H9 (cell line): ENCODE results near the gene WT1. TPM values are rescaled to one million over a fixed set of nuclear protein-coding genes. Genes with fewer than 3 reads are reported as not detected.

ENCODE experiments used
- DNase-seq: peaks from one replicate; pipeline ENCODE4 v3.0.0-alpha.2; 2017
- H2AFZ ChIP-seq: one replicate; pipeline ENCODE4 v1.6.1; 2013; ENCODE audit warnings: mild to moderate bottlenecking, low read length, control low read depth, moderate library complexity
- H2AK5ac ChIP-seq: 2 replicates; pipeline ENCODE4 v1.6.1; 2013; ENCODE audit warnings: low read length, control low read depth, mixed read lengths; ENCODE audit not compliant: insufficient read length
- H2BK120ac ChIP-seq: one replicate; pipeline ENCODE4 v1.6.1; 2013; ENCODE audit warnings: low read depth, mild to moderate bottlenecking, low read length, control low read depth, inconsistent platforms; ENCODE audit not compliant: poor library complexity, severe bottlenecking
- H2BK12ac ChIP-seq: 2 replicates; pipeline ENCODE4 v1.6.1; 2013; ENCODE audit warnings: low read length, control low read depth, mixed read lengths, low read depth; ENCODE audit not compliant: insufficient read length
- H2BK15ac ChIP-seq: 2 replicates; pipeline ENCODE4 v1.6.1; 2013; ENCODE audit warnings: low read depth, low read length, control low read depth
- H2BK20ac ChIP-seq: one replicate; pipeline ENCODE4 v1.6.1; 2013; ENCODE audit warnings: low read depth, mild to moderate bottlenecking, low read length, control low read depth, inconsistent platforms; ENCODE audit not compliant: poor library complexity, severe bottlenecking
- H2BK5ac ChIP-seq: 2 replicates; pipeline ENCODE4 v1.6.1; 2013; ENCODE audit warnings: low read length, control low read depth, mixed read lengths; ENCODE audit not compliant: insufficient read length
- H3K14ac ChIP-seq: 2 replicates; pipeline ENCODE4 v1.6.1; 2013; ENCODE audit warnings: low read length, control low read depth; ENCODE audit not compliant: insufficient read depth
- H3K18ac ChIP-seq: 2 replicates; pipeline ENCODE4 v1.6.1; 2013; ENCODE audit warnings: low read depth, mild to moderate bottlenecking, mixed read lengths, low read length, control low read depth; ENCODE audit not compliant: insufficient read length
- H3K23ac ChIP-seq: 2 replicates; pipeline ENCODE4 v1.6.1; 2013; ENCODE audit warnings: low read length, control low read depth, mixed read lengths, low read depth; ENCODE audit not compliant: insufficient read length
- H3K23me2 ChIP-seq: 2 replicates; pipeline ENCODE4 v1.6.1; 2013; ENCODE audit warnings: low read depth, mild to moderate bottlenecking, mixed read lengths, low read length, control low read depth; ENCODE audit not compliant: insufficient read length, poor library complexity, severe bottlenecking
- H3K27ac ChIP-seq: 2 replicates; pipeline ENCODE4 v1.5.1; 2013; ENCODE audit warnings: low read length, control low read depth, mixed read lengths, low read depth; ENCODE audit not compliant: insufficient read length
- H3K27me3 ChIP-seq: 2 replicates; pipeline ENCODE4 v1.6.1; 2013; ENCODE audit warnings: low read length, control low read depth, inconsistent platforms; ENCODE audit not compliant: insufficient read depth
- H3K4ac ChIP-seq: 2 replicates; pipeline ENCODE4 v1.6.1; 2013; ENCODE audit warnings: low read depth, mild to moderate bottlenecking, control low read depth, inconsistent platforms, low read length, moderate library complexity
- H3K4me1 ChIP-seq: 2 replicates; pipeline ENCODE4 v1.6.1; 2013; ENCODE audit warnings: low read length, control low read depth, inconsistent platforms; ENCODE audit not compliant: insufficient read depth
- H3K4me2 ChIP-seq: 2 replicates; pipeline ENCODE4 v1.6.1; 2013; ENCODE audit warnings: low read length, control low read depth, mixed read lengths; ENCODE audit not compliant: insufficient read length, insufficient read depth
- H3K56ac ChIP-seq: 2 replicates; pipeline ENCODE4 v1.6.1; 2013; ENCODE audit warnings: low read depth, mild to moderate bottlenecking, mixed read lengths, low read length, control low read depth; ENCODE audit not compliant: insufficient read length
- H3K79me1 ChIP-seq: 2 replicates; pipeline ENCODE4 v1.6.1; 2013; ENCODE audit warnings: low read depth, mild to moderate bottlenecking, moderate library complexity, low read length, control low read depth, inconsistent platforms; ENCODE audit not compliant: insufficient read depth, poor library complexity, severe bottlenecking
- H3K79me2 ChIP-seq: 2 replicates; pipeline ENCODE4 v1.6.1; 2013; ENCODE audit warnings: low read length, control low read depth, inconsistent platforms; ENCODE audit not compliant: insufficient read depth
- H3K9ac ChIP-seq: 2 replicates; pipeline ENCODE4 v1.6.1; 2013; ENCODE audit warnings: low read length, control low read depth, mixed read lengths; ENCODE audit not compliant: insufficient read length; ENCODE audit errors: extremely low read depth
- H3K9me3 ChIP-seq: one replicate; pipeline ENCODE4 v1.6.1; 2013; ENCODE audit warnings: low read depth, low read length, inconsistent platforms; ENCODE audit not compliant: control insufficient read depth
- H3T11ph ChIP-seq: one replicate; pipeline ENCODE4 v1.6.1; 2013; ENCODE audit warnings: mild to moderate bottlenecking, low read length, control low read depth, inconsistent platforms
- H4K20me1 ChIP-seq: one replicate; pipeline ENCODE4 v1.6.1; 2013; ENCODE audit not compliant: control insufficient read depth, insufficient read length, insufficient read depth
- H4K5ac ChIP-seq: 2 replicates; pipeline ENCODE4 v1.6.1; 2013; ENCODE audit warnings: low read depth, mild to moderate bottlenecking, mixed read lengths, low read length, control low read depth; ENCODE audit not compliant: insufficient read length
- H4K8ac ChIP-seq: replicated peaks from 2 replicates; pipeline ENCODE4 v1.6.1; 2013; ENCODE audit warnings: low read length, control low read depth, mixed read lengths, low read depth; ENCODE audit not compliant: insufficient read length
- H4K91ac ChIP-seq: 2 replicates; pipeline ENCODE4 v1.6.1; 2013; ENCODE audit warnings: low read depth, mild to moderate bottlenecking, moderate library complexity, mixed read lengths, low read length, control low read depth; ENCODE audit not compliant: insufficient read length
- H3K27ac Mint-ChIP-seq, 3 experiments: 2 replicates in 2 of 3; 3 replicates in 1 of 3; pipeline ENCODE4 v1.8.0; 2020 to 2021; ENCODE audit warnings: mixed read lengths in 3 of 3, mild to moderate bottlenecking in 1 of 3, moderate library complexity in 1 of 3
- H3K27me3 Mint-ChIP-seq: 2 replicates; pipeline ENCODE4 v1.8.0; 2021; ENCODE audit warnings: low read depth, mild to moderate bottlenecking, moderate library complexity, mixed read lengths
- H3K36me3 Mint-ChIP-seq, 3 experiments: 2 replicates in 2 of 3; 3 replicates in 1 of 3; pipeline ENCODE4 v1.8.0; 2020 to 2021; ENCODE audit warnings: low read depth in 3 of 3, mixed read lengths in 3 of 3; ENCODE audit not compliant: insufficient read depth in 1 of 3
- H3K4me1 Mint-ChIP-seq, 2 experiments: 2 replicates each; pipeline ENCODE4 v1.8.0; 2020; ENCODE audit warnings: mixed read lengths in 2 of 2
- H3K4me3 Mint-ChIP-seq, 2 experiments: 2 replicates in 1 of 2; 3 replicates in 1 of 2; pipeline ENCODE4 v1.8.0; 2020 to 2021; ENCODE audit warnings: mild to moderate bottlenecking in 2 of 2, mixed read lengths in 2 of 2, moderate library complexity in 1 of 2
- H3K9me3 Mint-ChIP-seq, 2 experiments: 2 replicates in 1 of 2; 3 replicates in 1 of 2; pipeline ENCODE4 v1.8.0; 2020; ENCODE audit warnings: mild to moderate bottlenecking in 2 of 2, mixed read lengths in 2 of 2, moderate library complexity in 1 of 2
- WGBS: extraction: QIAGEN DNeasy Blood & Tissue Kit; methylation state at CpG from one replicate; pipeline ENCODE4 v1.1.7; 2013; ENCODE audit warnings: missing lambda C conversion rate, low lambda C conversion rate, mixed read lengths; ENCODE audit not compliant: insufficient read length; ENCODE audit errors: extremely low coverage; 5-methylcytosine and 5-hydroxymethylcytosine counted together
- total RNA-seq: library from RNA; stranded (reverse); gene quantifications from 2 replicates; pipeline ENCODE4 v1.2.1, GENCODE V29; 2021
- TF ChIP-seq, protein P1 (sequence below): fragments of 200-600 bp; sonication (generic); conservative IDR thresholded peaks from 3 replicates; pipeline ENCODE4 v1.8.0; 2021; ENCODE audit warnings: antibody characterized with exemption, mild to moderate bottlenecking

The WT1 gene
- total RNA-seq, 1 experiment from 2014 or later, result 0.20 TPM

DNA sequence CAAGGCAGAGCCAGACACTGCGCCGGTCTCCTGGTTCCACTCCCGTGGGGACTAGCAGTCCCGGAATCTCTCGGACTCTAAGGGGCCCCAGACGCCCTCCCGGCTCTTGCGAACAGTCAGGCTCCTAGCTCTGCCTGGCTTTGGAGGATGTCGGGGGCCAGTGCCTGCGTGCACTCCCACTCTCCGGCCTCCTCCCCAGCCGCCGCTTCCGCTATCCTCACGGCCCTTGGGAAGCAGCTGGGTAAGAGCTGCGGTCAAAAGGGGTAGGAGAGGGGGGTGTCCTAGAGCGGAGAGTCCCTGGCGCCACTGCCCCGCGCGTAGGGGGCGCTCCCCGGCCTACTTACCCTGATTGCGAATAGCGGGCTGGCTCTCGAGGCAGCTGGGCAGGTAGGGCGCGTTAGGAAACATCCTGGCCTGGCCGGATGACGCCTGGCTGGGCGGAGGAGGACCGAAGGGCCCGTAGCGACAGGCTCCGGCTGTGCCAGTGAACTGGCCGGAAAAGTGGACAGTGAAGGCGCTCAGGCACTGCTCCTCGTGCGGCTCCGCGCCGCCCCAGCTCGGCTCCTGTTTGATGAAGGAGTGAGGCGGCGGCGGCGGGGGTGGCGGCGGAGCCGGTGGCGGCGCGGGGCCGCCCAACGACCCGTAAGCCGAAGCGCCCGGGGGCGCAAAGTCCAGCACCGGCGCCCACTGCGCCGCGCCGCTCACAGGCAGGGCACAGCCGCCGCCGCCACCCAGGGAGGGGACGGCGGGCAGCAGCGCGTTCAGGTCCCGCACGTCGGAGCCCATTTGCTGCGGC lies 785 bp downstream of the WT1 start:
- Histone ChIP-seq H2AFZ (no peak overlapping the region), H3K79me2 (no peaks in the 10 kb centered on the region), H3K9ac (no peak overlapping the region), H4K20me1 (no peaks in the 10 kb centered on the region), H3K23ac (no peak overlapping the region), H2BK15ac (no peak overlapping the region), H3K4me2 (peak overlapping the region; percentile 31), H3K27me3 (peaks cover 93% of the 10 kb centered on the region), H3K4ac (no peak overlapping the region), H2BK120ac (no peak overlapping the region), H2AK5ac (no peak overlapping the region), H4K8ac (no peak overlapping the region), H4K5ac (no peak overlapping the region), H2BK12ac (no peak overlapping the region), H3K18ac (no peak overlapping the region), H3K56ac (no peak overlapping the region), H2BK5ac (no peak overlapping the region), H3K79me1 (no peaks in the 10 kb centered on the region), H3K14ac (no peak overlapping the region), H4K91ac (no peak overlapping the region), H3K9me3 (no peaks in the 10 kb centered on the region), H3K27ac (no peak overlapping the region), H3K23me2 (peaks cover 9% of the 10 kb centered on the region), H3T11ph (no peak overlapping the region), H2BK20ac (no peak overlapping the region), H3K4me1 (peaks cover 5% of the 10 kb centered on the region; the same call in 1 of the 2 replicates)
- peaks cover 98% of the 10 kb centered on the region for H3K27me3 Mint-ChIP-seq
- TF ChIP-seq, protein P1, sequence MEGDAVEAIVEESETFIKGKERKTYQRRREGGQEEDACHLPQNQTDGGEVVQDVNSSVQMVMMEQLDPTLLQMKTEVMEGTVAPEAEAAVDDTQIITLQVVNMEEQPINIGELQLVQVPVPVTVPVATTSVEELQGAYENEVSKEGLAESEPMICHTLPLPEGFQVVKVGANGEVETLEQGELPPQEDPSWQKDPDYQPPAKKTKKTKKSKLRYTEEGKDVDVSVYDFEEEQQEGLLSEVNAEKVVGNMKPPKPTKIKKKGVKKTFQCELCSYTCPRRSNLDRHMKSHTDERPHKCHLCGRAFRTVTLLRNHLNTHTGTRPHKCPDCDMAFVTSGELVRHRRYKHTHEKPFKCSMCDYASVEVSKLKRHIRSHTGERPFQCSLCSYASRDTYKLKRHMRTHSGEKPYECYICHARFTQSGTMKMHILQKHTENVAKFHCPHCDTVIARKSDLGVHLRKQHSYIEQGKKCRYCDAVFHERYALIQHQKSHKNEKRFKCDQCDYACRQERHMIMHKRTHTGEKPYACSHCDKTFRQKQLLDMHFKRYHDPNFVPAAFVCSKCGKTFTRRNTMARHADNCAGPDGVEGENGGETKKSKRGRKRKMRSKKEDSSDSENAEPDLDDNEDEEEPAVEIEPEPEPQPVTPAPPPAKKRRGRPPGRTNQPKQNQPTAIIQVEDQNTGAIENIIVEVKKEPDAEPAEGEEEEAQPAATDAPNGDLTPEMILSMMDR, result peak; percentile 55
- H3K36me3 Mint-ChIP-seq, result no peaks in the 10 kb centered on the region; a peak in 1 of 7 replicates
- no peak overlapping the region for H3K27ac Mint-ChIP-seq
- peak overlapping the region; percentile 49 to 74 for H3K4me3 Mint-ChIP-seq
- H3K9me3 Mint-ChIP-seq, result peaks cover 4 to 7% of the 10 kb centered on the region in 2 experiments; a peak in 4 of 5 replicates
- peaks cover 47 to 55% of the 10 kb centered on the region in 2 experiments for H3K4me1 Mint-ChIP-seq
- WGBS, result no CpG with 5 or more reads among the region's 77 CpGs
- DNase-seq, result peak; percentile 67
